Measurements from ENCODE around the gene STX17. TPM values are rescaled to one million over a fixed set of nuclear protein-coding genes. Genes with fewer than 3 reads are reported as not detected.

STX17 gene
- total and polyA plus RNA-seq, 2 of the 13 experiments (the other 11 are each of a cell fraction or from before 2014, with no cell fraction given), result 8.3 to 25.7 TPM

DNA sequence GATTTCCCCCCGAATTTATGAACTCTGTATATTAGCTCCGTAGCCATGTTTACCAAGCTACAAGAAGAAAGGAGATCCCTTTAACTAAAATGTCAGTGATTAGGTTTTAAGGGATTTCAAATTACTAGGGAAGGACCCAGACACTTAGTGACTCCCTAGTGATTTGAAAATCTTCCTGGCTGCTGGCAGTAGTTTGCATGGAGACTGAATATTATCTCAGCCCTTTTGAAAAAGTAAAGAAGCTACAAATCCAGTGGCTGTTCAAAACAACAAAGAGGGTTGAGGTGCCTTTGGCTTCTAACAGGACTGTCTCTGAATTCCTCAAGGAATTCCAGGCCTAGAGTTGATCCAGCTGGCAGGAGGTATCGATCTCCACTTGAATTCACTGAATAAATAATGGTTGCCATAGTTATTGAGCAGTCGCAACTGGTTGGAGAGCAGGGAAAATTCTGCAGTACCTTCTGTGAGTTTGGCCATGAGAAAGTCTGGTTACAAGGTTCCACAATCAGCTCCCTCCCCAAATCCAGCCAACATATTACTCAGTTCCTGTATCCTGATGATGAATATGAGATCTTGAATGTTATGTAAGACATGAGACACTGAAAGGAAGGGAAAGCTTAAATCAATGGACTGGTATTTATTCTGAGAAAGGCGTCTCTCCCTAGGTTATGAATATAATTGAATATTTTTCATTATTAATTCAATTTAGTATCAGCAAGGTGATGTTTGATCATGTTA, 47.0 kb upstream of the STX17 start:
- ATAC-seq, result no peak

More for the DNA sequence above, 47.0 kb upstream of the STX17 start:
- intact Hi-C loops (cut with micrococcal nuclease; ENCODE audit: unreplicated experiment) (no loop called here), in situ Hi-C loops (cut with HindIII; ENCODE audit: extremely low pct_ligation_motif_present, low pct_unique_long_range_greater_than_20kb) (no loop called here)
- Histone ChIP-seq H2AFZ (ENCODE audit: low read length) (no peak overlapping the region), H3K79me2 (ENCODE audit: insufficient read depth, low read length) (no peaks in the 10 kb centered on the region), H3K9me3 (ENCODE audit: low read length) (no peaks in the 10 kb centered on the region), H3K4me1 (ENCODE audit: insufficient read depth, low read length) (no peaks in the 10 kb centered on the region), H3K36me3 (replicated peaks in 1 of 2; ENCODE audit: control insufficient read depth in 1 of 2, insufficient read depth in 2 of 2, low read length in 2 of 2) (no peaks in the 10 kb centered on the region), H4K20me1 (ENCODE audit: insufficient read depth, low read length) (no peaks in the 10 kb centered on the region), H3K4me3 (replicated peaks in 1 of 3; ENCODE audit: insufficient read depth in 1 of 3, low read depth in 2 of 3, low read length in 3 of 3) (no peak overlapping the region), H3K9ac (ENCODE audit: insufficient read depth, low read depth, low read length) (no peak overlapping the region), H3K27me3 (ENCODE audit: control insufficient read depth in 1 of 2, insufficient read depth in 2 of 2, low read length in 2 of 2) (no peaks in the 10 kb centered on the region), H3K4me2 (ENCODE audit: low read depth, low read length) (no peak overlapping the region), H3K27ac (ENCODE audit: extremely low read length, insufficient read depth, low read length) (no peak overlapping the region)
- 1% methylated on average over 5 of the region's 5 CpGs for WGBS (ENCODE audit: low lambda C conversion rate)
- DNase-seq (ENCODE audit: low spot score) (no peak), FAIRE-seq (no peak)
- TF ChIP-seq ZNF430 (CRISPR knock-in tag; IDR thresholded peaks at IDR 0.05) (no peak), ZNF235 (CRISPR knock-in tag; IDR thresholded peaks at IDR 0.05; ENCODE audit: borderline replicate concordance) (no peak), TCF7L2 (IDR thresholded peaks at IDR 0.05; ENCODE audit: low read depth, low read length) (no peak), TAF1 (CRISPR knock-in tag; IDR thresholded peaks at IDR 0.05) (no peak)
- TF ChIP-seq, protein P1, sequence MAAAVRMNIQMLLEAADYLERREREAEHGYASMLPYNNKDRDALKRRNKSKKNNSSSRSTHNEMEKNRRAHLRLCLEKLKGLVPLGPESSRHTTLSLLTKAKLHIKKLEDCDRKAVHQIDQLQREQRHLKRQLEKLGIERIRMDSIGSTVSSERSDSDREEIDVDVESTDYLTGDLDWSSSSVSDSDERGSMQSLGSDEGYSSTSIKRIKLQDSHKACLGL (CRISPR knock-in tag; IDR thresholded peaks at IDR 0.05), result no peak
- TF ChIP-seq, protein P2, sequence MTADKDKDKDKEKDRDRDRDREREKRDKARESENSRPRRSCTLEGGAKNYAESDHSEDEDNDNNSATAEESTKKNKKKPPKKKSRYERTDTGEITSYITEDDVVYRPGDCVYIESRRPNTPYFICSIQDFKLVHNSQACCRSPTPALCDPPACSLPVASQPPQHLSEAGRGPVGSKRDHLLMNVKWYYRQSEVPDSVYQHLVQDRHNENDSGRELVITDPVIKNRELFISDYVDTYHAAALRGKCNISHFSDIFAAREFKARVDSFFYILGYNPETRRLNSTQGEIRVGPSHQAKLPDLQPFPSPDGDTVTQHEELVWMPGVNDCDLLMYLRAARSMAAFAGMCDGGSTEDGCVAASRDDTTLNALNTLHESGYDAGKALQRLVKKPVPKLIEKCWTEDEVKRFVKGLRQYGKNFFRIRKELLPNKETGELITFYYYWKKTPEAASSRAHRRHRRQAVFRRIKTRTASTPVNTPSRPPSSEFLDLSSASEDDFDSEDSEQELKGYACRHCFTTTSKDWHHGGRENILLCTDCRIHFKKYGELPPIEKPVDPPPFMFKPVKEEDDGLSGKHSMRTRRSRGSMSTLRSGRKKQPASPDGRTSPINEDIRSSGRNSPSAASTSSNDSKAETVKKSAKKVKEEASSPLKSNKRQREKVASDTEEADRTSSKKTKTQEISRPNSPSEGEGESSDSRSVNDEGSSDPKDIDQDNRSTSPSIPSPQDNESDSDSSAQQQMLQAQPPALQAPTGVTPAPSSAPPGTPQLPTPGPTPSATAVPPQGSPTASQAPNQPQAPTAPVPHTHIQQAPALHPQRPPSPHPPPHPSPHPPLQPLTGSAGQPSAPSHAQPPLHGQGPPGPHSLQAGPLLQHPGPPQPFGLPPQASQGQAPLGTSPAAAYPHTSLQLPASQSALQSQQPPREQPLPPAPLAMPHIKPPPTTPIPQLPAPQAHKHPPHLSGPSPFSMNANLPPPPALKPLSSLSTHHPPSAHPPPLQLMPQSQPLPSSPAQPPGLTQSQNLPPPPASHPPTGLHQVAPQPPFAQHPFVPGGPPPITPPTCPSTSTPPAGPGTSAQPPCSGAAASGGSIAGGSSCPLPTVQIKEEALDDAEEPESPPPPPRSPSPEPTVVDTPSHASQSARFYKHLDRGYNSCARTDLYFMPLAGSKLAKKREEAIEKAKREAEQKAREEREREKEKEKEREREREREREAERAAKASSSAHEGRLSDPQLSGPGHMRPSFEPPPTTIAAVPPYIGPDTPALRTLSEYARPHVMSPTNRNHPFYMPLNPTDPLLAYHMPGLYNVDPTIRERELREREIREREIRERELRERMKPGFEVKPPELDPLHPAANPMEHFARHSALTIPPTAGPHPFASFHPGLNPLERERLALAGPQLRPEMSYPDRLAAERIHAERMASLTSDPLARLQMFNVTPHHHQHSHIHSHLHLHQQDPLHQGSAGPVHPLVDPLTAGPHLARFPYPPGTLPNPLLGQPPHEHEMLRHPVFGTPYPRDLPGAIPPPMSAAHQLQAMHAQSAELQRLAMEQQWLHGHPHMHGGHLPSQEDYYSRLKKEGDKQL (CRISPR knock-in tag; IDR thresholded peaks at IDR 0.05; ENCODE audit: low read depth), result no peak
- TF ChIP-seq, protein P3, sequence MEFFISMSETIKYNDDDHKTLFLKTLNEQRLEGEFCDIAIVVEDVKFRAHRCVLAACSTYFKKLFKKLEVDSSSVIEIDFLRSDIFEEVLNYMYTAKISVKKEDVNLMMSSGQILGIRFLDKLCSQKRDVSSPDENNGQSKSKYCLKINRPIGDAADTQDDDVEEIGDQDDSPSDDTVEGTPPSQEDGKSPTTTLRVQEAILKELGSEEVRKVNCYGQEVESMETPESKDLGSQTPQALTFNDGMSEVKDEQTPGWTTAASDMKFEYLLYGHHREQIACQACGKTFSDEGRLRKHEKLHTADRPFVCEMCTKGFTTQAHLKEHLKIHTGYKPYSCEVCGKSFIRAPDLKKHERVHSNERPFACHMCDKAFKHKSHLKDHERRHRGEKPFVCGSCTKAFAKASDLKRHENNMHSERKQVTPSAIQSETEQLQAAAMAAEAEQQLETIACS (CRISPR knock-in tag; IDR thresholded peaks at IDR 0.05), result no peak
- ChIA-PET POLR2A (no interaction called here), CTCF (ENCODE audit: low intra/inter-chr PET ratio, low total read pairs) (no interaction called here)
- no TSS peak for BruUV-seq (replicated peaks)

Measured in HepG2 (cell line).